ENCODE data around the gene ZNF771.

The ZNF771 gene

DNA sequence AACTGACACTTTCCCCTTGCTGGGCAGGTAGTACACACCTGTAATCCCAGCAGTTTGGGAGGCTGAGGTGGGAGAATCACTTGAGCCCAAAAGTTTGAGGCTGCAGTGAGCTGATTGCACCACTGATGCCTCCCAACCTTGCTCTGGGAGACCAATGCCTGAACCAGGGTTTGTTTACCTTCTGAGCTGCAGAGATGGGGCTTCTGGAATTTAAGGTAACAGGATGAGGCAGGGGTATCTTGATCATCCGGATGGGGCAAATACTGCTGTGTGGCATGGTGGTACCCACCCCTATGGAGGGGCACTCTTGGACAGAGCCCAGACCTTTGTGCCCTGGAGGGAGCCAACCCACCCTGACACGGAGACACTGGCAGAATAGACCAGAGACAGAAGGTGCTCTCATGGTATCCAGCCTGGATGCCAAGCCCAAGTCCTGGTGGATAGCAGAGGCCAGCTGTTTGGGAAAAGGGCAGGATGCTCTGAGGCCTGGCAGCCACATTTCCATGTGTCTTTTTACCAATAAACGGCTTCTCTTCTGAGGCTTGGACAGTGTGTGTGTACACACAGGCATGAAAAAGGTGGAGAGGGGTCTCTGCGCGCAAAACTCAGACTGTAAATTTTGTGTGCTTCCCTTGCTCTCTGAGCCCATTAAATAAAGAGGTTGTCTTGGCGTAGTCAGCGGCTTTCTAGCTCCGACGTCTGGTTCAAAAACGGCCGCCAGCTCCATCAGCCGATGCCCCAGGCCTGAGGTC is 7.8 kb upstream of the ZNF771 start:
- DNase-seq (ENCODE audit: extremely low read depth, low read depth), result no peak
- TF ChIP-seq, protein P1, sequence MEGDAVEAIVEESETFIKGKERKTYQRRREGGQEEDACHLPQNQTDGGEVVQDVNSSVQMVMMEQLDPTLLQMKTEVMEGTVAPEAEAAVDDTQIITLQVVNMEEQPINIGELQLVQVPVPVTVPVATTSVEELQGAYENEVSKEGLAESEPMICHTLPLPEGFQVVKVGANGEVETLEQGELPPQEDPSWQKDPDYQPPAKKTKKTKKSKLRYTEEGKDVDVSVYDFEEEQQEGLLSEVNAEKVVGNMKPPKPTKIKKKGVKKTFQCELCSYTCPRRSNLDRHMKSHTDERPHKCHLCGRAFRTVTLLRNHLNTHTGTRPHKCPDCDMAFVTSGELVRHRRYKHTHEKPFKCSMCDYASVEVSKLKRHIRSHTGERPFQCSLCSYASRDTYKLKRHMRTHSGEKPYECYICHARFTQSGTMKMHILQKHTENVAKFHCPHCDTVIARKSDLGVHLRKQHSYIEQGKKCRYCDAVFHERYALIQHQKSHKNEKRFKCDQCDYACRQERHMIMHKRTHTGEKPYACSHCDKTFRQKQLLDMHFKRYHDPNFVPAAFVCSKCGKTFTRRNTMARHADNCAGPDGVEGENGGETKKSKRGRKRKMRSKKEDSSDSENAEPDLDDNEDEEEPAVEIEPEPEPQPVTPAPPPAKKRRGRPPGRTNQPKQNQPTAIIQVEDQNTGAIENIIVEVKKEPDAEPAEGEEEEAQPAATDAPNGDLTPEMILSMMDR (IDR thresholded peaks at IDR 0.05; ENCODE audit: low read depth, low read length, missing control alignments), result no peak
- peak overlapping the region; percentile 40 for H3K4me3 ChIP-seq (replicated peaks; ENCODE audit: low read depth, low read length)

DNA sequence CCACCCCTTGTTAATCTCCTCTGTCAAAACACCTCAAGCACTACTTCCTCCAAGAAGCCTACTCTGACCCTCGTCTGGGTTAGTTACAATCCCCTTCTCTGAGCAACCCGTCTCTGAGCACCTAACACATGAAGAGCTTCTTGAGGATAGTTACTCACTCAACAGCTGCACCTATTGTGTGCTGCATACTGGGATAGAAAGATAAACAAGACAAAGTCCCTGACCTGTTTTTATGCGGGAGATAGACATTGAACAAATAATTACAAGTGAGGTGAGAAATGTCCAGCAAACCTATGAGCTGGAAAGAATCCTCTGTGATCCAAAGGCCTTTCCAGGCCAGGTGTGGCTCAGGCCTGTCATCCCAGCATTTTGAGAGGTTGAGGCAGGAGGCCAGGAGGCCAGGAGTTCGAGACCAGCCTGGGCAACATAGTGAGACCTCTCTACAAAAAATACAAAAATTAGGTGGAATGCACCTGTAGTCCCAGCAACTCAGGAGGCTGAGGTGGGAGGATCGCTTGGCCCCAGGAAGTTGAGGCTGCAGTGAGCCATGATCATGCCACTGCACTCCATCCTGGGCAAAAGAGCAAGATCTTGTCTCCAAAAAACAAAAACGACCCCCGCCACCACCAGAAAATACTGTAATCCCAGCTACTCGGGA is 5.5 kb upstream of the ZNF771 start:
- DNase-seq (ENCODE audit: extremely low read depth, low read depth), result no peak
- no peak overlapping the region for H3K4me3 ChIP-seq (replicated peaks; ENCODE audit: low read depth, low read length)
- TF ChIP-seq, protein P1 (IDR thresholded peaks at IDR 0.05; ENCODE audit: low read depth, low read length, missing control alignments), result no peak

DNA sequence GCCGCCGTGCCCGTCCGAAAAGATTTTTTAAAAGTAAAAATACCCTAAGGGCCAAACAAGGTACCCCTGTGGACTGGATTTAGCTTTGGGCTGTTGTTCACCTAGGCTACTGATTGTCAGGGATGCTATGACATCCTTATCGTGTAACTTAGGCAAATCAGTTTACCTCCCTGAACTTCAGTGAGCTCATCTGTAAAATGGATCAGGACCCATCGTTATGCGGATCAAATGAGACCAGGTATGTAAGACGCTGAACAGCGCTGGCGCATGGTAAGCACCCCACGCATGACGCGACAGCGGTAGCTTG is 658 bp upstream of the ZNF771 start:
- peak overlapping the region; percentile 76 for H3K4me3 ChIP-seq (replicated peaks; ENCODE audit: low read depth, low read length)
- no peak for DNase-seq (ENCODE audit: extremely low read depth, low read depth)
- TF ChIP-seq, protein P1 (IDR thresholded peaks at IDR 0.05; ENCODE audit: low read depth, low read length, missing control alignments), result no peak

DNA sequence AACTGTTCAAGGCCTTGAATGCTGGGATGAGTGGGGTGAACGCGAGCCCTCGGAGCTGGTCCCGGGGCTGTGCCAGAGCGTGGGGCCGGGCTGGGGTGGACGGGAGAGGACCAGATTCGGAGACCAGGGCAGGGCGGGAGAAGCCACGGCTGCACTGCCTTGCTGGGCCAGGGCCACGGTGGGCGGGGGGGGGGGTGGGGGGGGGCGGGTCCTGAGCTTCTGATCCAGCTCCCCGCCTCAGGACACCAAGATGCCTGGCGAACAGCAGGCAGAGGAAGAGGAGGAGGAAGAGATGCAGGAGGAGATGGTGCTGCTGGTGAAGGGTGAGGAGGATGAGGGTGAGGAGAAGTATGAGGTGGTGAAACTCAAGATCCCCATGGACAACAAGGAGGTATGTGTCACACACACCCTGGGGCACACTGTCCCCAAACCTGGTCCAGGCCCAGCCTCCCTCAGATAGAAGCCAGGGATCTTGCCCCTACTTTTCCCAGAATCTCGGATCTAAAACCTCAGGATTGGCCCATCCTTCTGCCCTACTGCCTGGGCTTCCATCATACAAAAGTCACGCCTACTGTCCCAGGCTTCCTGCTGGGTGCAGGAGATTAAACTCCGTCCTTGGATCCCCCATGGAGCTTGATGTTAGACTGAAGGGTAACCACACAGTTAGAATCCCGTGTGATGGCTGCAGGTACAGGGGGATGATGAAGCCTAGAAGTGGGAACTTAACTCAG is 563 bp downstream of the ZNF771 start:
- DNase-seq (ENCODE audit: extremely low read depth, low read depth), result no peak
- peak overlapping the region; percentile 76 for H3K4me3 ChIP-seq (replicated peaks; ENCODE audit: low read depth, low read length)
- TF ChIP-seq, protein P1 (IDR thresholded peaks at IDR 0.05; ENCODE audit: low read depth, low read length, missing control alignments), result no peak

DNA sequence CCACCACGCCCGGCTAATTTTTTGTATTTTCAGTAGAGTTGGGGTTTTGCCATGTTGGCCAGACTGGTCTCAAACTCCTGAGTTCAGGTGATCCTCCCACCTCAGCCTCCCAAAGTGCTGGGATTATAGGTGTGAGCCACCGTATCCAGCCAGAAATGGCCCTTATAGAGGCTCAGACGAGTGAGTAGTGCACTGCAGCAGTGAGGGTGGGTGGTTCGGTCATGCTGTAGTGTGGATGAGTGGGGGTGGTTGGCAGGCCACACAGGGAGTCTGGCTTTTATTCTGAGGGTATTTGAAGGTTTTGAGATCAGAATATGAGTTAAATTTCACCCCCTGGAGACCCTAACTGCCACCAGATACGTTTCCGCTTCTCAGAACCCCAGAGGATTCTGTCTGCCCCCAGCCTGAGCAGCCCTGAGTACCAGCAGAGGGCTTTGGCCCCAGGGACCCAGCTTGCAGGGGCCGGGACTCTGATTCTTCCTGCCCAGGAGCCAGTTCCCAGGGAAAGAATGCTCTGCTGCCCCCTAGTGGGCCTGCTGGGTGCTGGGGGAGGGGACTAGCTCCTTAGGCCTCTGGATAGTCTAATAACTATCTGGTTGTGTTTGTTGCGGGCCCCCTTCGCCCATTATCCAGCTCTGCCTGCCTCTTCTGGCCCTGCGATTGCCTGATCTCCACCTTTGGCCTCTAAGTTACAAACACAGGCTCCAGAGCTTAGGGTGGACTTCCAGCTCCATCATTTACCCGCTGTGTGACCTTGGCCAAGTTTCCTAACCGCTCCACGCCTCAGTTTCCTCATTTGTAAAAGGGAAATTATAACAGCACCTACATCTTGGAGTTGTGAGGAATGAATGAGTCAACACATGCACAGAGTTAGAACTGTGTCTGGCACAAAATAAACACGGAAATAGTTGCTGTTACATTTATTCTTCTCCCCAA is 2.0 kb downstream of the ZNF771 start:
- TF ChIP-seq, protein P1 (IDR thresholded peaks at IDR 0.05; ENCODE audit: low read depth, low read length, missing control alignments), result peak; percentile 97
- DNase-seq (ENCODE audit: extremely low read depth, low read depth), result no peak
- peak overlapping the region; percentile 20 for H3K4me3 ChIP-seq (replicated peaks; ENCODE audit: low read depth, low read length)

DNA sequence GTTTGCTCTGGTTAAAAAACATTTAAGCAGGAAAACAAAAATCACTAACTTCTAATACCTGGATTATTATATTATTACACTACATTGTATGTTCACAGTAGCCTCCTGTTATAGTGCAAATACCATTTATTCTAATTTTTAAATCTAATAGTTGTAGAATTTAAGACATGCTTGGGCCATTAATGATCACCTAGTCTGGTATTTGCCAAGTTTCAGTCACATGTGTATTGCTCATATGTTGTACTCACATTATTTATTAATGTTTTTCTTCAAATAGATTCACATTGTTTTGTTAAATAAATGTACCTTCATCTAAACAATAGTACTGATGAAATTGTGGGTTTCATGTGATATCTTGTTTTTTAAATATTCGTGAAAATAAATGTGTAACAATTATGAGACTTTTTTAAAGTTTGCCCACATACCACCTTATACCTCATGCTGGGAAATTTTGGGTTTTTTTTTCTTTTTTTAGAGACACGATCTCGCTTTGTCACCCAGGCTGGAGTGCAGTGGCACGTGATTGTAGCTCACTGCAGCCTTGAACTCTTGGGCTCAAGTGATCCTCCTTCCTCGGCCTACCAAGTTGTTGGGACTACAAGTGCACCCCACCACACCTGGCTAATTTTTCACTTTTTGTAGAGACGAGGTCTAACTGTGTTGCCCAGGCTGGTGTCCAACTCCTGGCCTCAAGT is 5.9 kb downstream of the ZNF771 start:
- no peak overlapping the region for H3K4me3 ChIP-seq (replicated peaks; ENCODE audit: low read depth, low read length)
- TF ChIP-seq, protein P1 (IDR thresholded peaks at IDR 0.05; ENCODE audit: low read depth, low read length, missing control alignments), result no peak
- DNase-seq (ENCODE audit: extremely low read depth, low read depth), result no peak

Measured in HFF-Myc (cell line).